HG02759 (cell line): ENCODE measurements around the gene ACOT7.

Experiments
- ATAC-seq: cut with Tn5 transposase; IDR thresholded peaks from one replicate; pipeline ENCODE4 v1.9.1; 2021; ENCODE audit warnings: mild to moderate bottlenecking, moderate library complexity; ENCODE audit not compliant: unreplicated experiment

The ACOT7 gene

DNA sequence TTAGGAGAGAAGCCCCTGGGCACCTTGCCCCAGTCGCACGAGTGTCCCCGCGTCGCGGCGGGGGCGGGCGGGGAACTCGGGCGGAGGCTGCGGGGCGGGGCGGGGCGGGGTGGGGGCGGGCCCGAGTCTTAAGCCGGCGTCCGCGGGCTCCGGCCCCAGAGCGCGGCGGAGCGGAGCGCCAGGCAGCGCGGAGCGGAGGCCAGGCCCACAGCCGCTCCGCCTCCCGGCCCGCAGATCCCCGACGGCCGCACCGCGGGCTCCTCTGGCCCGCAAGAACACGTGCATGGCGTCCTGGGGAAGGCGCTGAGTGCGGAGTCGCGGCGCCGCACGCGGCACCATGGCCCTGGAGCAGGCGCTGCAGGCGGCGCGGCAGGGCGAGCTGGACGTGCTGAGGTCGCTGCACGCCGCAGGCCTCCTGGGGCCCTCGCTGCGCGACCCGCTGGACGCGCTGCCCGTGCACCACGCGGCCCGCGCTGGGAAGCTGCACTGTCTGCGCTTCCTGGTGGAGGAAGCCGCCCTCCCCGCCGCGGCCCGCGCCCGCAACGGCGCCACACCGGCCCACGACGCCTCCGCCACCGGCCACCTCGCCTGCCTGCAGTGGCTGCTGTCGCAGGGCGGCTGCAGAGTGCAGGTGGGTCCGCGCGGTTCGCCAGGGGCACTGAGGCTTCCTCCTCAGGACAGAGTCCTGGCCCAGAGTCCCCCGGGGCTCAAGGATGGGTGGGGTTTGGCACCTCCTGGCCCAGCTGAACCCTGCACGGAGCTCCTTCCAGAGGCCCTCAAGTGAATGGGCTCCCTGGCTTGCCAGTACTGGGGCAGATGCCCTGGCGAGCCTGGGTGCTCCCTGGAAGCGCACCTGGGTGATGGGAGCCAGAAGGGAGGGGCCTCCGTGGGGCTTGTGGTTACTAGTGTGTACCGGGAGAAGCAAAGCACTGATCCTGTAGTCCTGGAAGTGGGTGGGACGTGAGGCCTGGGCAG lies 31.3 kb upstream of the ACOT7 start, which contains the start of gene ESPN:
ESPN (plus strand) TSS at position 158 of the 975 bp plus-strand sequence; CDS start at position 338, 180 bp downstream.
- no peak for ATAC-seq

DNA sequence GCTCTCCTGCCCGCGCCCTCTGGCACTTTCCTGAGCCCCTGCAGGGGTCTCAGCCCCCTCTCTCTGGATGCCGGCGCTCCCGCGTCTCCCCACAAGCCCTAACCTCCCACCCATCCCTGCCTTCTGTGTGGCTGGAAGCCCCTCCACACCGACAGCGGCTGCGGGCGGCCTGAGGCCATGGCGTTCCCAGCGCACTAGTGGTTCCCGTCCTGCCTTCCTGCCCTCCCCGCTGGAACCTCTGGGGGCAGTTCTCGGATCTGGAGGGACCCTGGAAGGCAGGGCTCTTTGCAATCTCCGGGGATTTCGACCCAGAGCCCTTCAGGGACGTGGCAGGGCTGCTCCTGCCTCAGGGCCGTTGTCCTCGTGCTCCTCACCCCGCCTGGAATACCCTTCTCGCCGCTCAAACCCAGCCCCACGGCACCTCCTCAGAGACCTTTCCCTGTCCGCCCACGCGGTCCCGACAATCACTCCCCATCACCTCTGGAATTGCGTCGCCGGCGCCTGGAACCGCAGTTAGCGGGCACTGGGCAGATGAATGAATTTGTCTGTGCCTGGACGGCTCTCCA lies 30.5 kb upstream of the ACOT7 start:
- no peak for ATAC-seq

DNA sequence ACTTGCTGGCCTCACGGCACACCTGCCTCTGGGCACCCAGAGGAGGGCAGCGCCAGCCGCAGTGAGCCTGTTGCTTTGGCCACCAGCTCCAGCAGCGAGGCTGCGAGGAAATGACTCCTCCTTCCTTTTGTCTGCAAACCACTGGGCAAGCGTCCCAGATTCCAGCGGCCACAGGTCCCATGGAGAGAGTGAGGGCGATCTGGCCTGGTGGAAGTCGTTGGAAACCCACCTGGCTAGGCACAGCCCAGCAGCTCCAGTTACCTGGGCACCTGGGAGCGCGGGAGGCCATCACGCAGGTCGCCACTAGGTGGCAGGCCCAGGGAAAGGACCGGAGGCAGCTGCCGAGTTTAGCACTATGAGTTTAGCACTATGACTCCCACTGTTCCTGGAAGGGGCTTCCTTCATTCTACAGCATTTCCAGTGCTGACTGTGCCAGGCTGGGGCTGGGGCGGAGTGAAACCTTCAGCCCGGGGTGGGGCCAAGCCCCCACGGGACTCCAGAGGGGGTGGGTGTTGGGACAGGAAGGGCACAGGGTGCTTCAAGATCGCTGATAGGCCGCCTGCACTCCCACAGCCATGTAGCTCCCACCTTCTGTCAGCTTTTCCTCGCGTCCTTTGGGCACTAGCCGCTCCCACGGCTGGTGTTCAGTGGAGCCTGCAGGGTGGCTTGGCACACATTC lies 29.9 kb upstream of the ACOT7 start:
- ATAC-seq: no peak

DNA sequence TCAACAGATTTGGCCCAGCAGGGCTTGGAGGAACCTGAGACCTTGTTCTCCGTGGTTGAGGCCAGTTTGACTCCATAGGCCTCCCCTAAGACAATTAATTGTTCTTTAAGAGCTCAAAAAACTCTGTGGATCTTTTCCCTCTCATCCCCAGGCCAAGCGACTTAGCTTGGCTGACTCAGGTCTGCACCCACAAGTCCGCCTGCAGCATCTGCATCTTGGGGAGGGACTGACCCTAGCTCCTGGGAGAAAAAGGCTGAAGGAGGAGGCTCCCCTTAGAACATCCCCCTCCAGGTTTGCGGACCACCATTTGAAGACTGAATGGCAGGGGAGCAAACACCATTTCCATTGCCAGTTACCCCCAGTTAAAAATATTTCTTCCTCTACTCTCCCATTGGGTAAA lies 27.7 kb upstream of the ACOT7 start:
- ATAC-seq: no peak

DNA sequence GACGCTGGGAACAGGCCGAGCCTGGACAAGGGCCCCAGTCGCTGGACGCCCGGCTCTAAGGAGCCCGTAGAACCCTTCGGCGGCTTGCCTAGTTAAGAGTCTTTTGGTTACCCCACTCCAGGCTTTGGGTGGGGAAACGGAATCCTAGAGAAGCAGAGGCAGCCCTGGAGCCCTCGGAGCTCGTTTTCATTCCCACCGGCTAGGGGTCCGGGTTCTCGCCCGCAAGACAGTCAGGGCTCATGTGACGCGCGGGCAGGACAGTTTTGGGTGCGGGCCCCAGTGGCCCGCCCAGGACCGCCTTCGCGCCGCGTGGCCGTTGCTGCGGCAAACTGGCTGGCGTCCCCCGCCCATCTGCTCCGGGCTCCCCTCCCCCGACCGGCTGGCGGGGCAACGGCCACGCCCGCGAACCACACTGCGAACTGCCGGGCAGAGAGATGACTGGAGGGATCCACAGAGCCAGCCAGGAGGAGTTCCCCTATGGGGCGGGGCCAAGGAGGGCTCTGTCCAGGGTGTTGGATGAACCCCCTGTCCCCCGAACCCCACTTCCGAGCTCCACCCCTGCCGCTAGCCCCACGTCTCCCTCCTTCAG lies 27.0 kb upstream of the ACOT7 start:
- ATAC-seq: no peak

DNA sequence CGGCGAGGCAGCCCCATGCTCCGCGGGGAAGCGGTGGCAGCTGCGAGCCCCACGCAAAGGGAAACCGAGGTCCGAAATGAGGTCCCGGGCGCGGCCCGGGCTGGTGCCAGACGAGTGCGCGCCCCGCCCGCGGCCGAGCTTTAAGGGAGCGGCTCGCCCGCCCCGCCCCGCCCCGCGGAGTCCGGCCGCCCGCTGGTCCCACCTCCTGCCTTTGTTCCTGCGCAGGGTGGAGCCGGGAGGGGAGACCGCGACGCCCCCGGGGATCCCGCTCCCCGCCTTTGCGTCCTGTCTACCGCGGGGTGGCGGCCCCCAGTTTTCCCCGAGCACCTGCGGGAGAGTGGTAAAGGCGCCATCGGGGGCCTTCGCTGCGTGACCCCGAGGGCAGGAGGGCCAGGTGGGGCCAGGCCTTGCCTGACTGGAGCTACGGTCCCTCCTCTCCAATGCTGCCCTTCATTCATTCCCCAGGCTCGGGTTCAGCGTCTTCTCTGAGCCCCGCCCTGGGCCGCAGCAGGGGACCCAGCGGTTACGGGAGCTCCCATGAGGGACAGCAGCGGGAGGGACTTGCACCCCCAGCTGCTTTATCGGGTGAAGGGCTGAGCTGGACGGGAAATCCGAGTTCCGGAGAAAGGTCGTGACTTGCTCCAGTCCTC lies 26.4 kb upstream of the ACOT7 start, which contains the start of gene HES2:
HES2 (minus strand) TSS at position 116 of the 650 bp plus-strand sequence; CDS start at position 17, 99 bp downstream.
- ATAC-seq: no peak

DNA sequence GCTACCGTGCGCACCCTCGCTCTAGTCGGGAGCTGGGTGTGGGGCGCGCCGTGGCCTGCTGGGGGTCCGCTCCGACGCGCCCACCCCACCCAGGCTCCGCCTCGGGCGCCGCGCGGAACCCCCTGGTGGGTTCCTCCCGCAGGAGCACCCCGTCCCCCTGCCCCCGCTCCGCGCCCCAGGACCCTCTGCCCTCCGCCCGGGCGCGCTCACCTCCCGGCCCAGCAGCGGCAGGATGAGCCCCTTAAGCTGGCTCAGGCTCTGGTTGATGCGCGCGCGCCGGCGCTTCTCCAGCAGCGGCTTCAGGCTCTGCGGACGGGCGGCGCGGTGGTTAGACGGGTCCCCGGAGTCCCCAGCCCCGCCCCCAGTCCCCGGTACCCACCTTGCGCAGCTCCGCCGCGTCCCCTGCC lies 25.8 kb upstream of the ACOT7 start:
- ATAC-seq: no peak

DNA sequence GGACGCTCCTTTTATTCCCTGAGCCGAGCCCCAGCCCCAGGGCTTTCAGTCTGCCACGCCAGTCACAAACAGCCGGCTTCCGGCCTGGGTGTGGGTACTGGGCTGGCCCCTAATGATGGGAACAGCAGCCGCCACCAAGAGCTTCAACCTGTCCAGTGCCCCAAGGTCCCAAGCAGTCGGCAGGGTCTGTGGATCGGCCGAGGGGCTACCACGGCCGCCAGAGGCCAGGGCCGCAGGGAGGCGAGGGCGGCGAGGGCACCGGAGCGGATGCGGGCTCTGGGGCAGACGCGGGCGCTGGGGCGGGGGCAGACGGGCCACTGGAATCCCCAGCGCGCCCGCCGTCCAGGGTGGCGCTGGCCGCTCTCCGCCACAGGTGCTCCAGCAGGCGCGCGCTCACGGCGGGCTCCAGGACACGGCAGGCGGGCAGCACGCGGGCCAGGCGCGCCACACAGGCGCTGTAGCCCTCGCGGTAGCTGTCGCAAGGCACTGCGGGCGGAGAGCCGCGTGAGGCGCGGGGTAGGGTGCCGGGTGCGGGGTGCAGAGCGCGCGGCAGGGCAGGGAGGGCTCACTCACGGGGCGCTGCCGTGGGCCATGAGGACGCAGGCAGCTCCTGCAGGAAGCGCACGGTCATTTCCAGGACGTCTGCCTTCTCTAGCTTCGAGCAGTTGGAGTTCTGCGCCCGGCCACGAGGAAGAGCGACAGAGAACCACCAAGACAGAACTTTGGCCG lies 25.3 kb upstream of the ACOT7 start:
- ATAC-seq: no peak

DNA sequence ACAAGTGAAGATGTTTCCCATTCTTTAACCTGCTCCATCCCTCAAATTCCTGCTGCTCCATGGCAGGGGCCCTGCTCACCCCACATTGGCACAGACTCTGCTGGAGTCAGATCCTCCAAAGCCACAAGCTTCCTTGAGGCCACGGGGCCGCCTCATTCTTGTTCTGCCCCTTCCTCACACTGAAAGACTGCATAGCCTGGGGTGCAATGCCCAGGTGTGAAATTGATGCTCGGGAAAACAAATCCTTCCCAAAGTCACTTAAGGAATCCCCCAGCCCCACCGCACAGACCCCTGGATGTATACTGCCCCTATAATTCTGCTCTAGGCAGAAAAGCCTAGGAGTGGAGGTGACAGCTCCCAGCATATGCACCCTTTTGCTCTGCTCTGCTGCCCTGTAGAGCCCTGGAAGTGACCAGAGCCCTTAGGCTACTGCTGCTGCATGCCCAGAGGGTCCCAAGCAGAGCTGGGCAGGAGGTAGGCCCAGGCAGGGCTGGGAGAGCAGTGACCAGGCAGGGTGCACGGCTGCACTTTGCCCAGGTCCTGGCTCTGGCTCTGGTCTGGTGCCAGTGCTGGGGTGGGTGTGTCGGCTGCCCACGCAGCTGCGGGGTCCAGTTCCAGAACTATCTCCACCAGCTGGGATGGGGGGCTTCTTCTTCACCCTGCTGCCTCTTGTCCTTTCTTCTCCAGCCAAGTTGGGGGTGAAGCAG lies 24.5 kb upstream of the ACOT7 start:
- ATAC-seq: no peak

DNA sequence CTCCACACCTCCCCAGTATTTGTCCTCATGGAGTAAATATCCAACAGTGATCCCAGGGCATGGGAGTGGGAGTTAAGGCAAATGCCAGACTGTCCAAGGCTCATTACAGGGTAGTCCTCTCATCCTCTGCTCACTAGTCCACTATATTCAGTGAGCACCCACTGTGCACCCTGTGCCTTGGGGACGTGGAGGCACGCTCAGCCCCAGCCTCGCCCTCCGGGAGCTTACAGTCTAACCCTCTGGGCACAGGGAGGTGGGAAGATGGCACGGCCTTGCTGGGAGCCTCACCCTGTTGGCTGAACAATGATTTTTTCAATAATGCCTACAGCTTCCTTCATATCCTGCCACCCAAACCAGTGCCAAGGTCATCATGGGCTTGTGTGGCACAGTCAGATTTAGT lies 23.3 kb upstream of the ACOT7 start:
- ATAC-seq: no peak

DNA sequence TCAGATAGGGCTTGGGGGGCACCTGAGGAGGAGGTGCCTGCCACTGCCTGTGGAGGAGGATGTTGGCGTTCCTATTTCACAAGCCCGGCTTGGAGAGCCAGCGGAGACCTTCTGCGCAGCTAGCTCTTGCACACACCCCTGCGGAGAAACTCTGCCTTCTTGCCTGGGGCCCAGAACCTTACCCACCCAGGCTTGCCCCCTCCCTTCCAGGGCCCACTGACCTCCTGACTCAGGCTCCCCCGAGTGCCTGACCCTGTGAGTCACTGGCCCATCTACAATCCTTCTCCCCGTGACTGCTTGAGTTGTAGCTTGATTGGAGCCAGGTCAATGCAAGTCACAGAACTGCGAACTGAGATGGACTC lies 22.7 kb upstream of the ACOT7 start:
- ATAC-seq: no peak

DNA sequence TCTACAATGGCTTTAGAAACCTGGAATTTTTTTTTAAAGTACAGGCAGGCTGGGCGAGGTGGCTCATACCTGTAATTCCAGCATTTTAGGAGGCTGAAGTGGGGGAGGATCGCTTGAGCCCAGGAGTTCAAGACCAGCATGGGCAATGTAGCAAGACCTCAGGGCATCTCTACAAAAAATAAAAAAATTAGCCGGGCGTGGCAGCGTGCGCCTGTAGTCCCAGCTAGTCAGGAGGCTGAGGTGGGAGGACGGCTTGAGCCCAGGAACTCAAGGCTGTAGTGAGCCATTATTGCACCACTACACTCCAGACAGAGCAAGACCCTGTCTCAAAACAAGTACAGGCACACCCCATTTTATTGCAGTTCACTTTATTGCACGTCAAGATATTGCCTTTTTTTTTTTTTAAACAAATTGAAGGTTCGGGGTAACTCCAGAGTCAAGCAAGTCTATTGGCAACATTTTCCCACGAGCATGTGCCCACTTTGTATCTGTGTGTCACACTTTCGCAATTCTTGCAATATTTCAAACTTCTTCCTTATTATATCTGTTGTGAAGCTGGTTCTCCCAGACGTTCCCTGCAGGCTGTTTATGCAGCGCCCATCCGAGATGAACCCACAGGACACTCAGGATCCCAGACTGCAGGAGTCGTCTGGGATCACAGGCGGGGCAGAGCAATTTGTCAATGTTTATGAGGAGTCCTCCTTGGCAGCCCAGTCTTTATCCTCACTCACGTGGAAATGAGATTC lies 21.5 kb upstream of the ACOT7 start:
- no peak for ATAC-seq

DNA sequence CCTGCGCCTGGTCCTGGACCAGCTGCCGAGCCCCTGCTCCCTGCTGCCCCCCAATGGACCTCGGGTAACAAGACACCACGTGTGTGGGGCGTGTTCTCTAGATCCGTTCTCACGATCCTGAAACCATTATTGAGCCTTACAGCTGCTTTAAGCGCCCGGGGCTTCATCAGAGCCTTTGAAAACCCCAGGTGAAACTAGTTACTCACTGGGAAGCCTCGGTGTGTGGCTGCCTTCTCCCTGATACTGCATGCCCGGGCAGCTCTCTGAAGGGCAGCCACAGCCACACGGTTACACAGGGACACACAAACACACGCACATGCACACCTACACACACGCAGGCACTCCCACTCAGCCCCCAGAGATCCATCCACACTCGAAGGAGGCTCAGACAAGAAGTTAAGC lies 20.9 kb upstream of the ACOT7 start:
- no peak for ATAC-seq

DNA sequence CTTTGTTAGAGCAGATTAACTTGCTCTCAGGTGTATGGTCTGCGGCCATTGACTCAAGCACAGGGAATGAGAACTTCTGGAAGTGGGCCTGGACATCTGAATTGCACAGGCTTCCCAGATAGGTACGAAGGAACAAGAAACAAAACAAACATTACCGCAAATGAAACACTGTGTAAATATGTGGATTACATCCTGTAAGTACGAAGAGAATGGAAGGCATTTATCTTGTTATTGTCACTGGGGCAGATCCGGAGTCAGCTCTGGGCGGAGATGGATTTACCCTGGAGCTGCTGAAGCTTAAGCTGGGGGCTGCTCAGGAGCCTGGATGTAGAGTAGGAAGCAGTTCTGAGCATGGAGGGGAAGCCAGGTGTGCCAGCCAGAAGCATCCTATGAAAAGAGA lies 19.3 kb upstream of the ACOT7 start:
- no peak for ATAC-seq

DNA sequence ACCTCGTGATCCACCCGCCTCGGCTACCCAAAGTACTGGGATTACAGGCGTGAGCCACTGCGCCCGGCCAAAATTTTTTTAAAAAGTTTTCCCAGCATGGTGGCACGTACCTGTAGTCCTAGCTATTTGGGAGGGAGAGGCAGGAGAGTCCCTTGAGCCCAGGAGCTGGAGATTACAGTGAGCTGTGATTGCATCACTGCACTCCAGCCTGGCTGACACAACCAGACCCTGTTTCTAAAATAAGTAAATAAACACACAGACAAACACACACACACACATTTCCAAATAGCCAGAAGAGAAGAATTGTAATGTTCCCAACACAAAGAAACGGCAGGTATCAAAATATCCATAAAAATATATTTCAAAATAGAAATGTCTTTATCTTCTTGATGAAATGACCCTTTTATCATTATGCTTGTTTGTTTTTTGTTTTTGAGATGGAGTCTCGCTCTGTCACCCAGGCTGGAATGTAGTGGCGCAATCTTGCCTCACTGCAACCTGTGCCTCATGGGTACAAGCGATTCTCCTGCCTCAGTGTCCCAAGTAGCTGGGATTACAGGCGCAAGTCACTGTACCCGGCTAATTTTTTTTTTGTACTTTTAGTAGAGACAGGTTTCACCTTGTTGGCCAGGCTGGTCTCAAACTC lies 16.8 kb upstream of the ACOT7 start:
- ATAC-seq: no peak

DNA sequence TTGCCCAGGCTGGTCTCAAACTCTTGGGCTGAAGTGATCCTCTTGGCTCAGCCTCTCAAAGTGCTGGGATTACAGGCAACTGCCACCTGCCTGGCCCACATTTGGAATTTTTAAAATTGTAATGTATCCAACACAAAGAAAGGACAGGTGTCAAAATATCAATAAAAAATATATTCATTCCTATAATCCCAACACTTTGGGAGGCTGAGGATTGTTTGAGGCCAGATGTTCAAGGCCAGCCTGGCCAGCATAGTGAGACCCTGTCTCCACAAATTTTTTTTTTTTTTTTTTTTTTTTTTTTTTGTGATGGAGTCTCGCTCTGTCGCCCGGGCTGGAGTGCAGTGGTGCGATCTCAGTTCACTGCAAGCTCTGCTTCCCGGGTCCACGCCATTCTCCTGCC lies 16.2 kb upstream of the ACOT7 start:
- no peak for ATAC-seq

DNA sequence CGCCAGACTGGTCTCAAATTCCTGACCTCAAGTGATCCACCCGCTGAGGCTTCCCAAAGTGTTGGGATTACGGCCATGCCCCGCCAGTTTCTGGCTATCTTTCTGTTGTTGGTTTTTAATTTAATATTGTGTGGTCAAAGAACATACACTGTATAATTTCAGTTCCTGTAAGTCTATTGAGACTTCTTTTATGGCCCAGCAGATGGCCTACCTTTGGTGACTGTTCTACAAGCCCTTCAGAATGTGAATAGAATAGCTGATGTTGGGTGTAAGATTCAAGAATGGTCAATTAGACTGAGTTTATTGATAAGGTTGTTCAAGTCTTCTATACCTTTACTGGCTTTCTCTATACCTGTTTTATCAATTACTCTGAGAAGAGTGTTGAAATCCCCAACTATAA lies 15.5 kb upstream of the ACOT7 start:
- ATAC-seq: no peak

DNA sequence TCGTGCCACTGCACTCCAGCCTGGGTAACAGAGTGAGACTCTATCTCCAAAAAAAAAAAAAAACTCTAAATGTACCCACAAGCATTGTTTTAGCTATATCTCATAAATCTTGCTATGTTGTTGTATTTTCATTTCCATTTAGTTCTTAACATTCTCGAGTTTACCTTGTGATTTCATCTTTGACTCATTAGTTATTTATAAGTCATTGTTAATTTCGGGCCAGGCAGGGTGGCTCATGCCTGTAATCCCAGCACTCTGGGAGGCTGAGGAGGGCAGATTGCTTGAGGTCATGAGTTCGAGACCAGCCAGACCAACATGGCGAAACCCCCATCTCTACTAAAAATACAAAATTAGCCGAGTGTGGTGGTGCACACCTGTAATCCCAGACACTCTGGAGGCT lies 14.5 kb upstream of the ACOT7 start:
- no peak for ATAC-seq
